GM19043 (cell line): ENCODE measurements around the gene ANKRD16.
A peak's percentile ranks its signal among the peaks of the same experiment; 100 is the strongest.

ENCODE experiments used
- ATAC-seq: cut with Tn5 transposase; IDR thresholded peaks from one replicate; pipeline ENCODE4 v1.9.1; 2021; ENCODE audit warnings: low read depth; ENCODE audit not compliant: unreplicated experiment

Gene ANKRD16

DNA sequence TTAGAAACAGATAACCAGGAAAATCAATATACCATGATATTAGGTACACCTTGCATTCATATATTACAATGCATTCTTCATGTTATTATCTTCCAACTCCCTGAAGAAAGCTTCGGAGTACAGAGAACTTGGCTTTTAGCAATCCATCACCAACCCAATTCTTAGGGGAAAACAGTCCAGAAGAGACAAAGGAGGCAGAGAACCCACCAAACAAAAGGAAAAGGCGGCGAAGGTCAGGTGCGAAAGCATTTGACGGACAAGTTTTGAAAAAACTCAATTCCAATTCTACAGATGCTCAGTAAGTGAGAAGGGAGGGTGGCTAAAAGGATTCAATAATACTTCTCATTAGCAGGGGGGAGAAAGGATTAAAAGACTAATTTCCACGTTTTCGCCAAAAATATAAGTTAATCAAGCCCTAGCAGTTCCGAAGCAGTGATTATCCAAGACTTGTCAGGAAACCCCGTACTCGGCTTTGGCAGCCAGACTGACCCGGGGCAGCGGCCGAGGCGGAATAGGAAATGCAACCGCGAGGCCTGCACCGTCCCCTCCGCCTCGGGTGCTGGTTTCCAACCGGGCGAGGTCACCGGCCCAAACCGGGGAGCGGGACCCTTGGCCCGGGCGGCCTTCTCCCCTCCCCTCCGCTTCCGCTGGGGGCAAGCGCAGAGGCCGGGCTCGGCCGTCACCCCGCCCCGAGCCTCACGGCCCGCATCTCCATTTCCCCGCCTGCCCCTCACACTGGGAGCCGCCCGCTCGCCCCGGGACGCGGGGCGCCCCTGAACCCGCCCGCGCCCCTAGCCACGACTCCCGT is 77.2 kb downstream of the ANKRD16 start:
- peak; percentile 7 for ATAC-seq
